ENCODE results near the gene STPG4.

The STPG4 gene

GRCh38 chr2:47070920-47071824 lies 83.9 kb downstream of the STPG4 start:
- peak; percentile 95 for DNase-seq
- H3K4me3 ChIP-seq (ENCODE audit: low read length) = no peak overlapping the region
- no peak for TF ChIP-seq CTCF (IDR thresholded peaks at IDR 0.05; ENCODE audit: low read length)
- TF ChIP-seq EZH2phosphoT487 (IDR thresholded peaks at IDR 0.05; ENCODE audit: low read length) = no peak
- peaks cover 23% of the 10 kb centered on the region; the same call in 1 of the 2 replicates for H3K79me2 ChIP-seq (ENCODE audit: low read length)
- H3K9me3 ChIP-seq (replicated peaks; ENCODE audit: insufficient read depth, low read length) = no peaks in the 10 kb centered on the region
- H3K9ac ChIP-seq (ENCODE audit: low read length) = no peak overlapping the region
- H3K36me3 ChIP-seq (replicated peaks; ENCODE audit: insufficient read depth, low read length) = peaks cover 9% of the 10 kb centered on the region; the same call in 1 of the 2 replicates
- H2AFZ ChIP-seq (ENCODE audit: low read length) = no peak overlapping the region
- H3K9me2 ChIP-seq (replicated peaks; ENCODE audit: insufficient read depth, low read length) = no peaks in the 10 kb centered on the region
- peaks cover 25% of the 10 kb centered on the region for H3F3A ChIP-seq (ENCODE audit: insufficient read depth, low read length)
- H3K4me2 ChIP-seq (ENCODE audit: low read depth, low read length) = peak overlapping the region; percentile 61; the same call in 1 of the 2 replicates
- peaks cover 33% of the 10 kb centered on the region for H4K20me1 ChIP-seq (ENCODE audit: insufficient read depth, low read length)
- peaks cover 54% of the 10 kb centered on the region for H3K4me1 ChIP-seq (ENCODE audit: low read length)
- H3K27me3 ChIP-seq (replicated peaks; ENCODE audit: insufficient read depth, low read length) = no peaks in the 10 kb centered on the region
- peak overlapping the region; percentile 56; the same call in 1 of the 2 replicates for H3K27ac ChIP-seq (ENCODE audit: low read length)

- peak overlapping the region; percentile 61; the same call in 1 of the 2 replicates for H3K4me2 ChIP-seq (ENCODE audit: low read depth, low read length)
Observed at GRCh38 chr2:47070155-47070919, 84.8 kb downstream of the STPG4 start.

GRCh38 chr2:47069628-47070154 lies 85.4 kb downstream of the STPG4 start:
- no peak overlapping the region for H3K4me3 ChIP-seq (ENCODE audit: low read length)
- no peak overlapping the region for H3K9ac ChIP-seq (ENCODE audit: low read length)
- peaks cover 33% of the 10 kb centered on the region for H4K20me1 ChIP-seq (ENCODE audit: insufficient read depth, low read length)
- no peaks in the 10 kb centered on the region for H3K9me3 ChIP-seq (replicated peaks; ENCODE audit: insufficient read depth, low read length)
- H3K9me2 ChIP-seq (replicated peaks; ENCODE audit: insufficient read depth, low read length) = no peaks in the 10 kb centered on the region
- peaks cover 25% of the 10 kb centered on the region for H3F3A ChIP-seq (ENCODE audit: insufficient read depth, low read length)
- peaks cover 9% of the 10 kb centered on the region; the same call in 1 of the 2 replicates for H3K36me3 ChIP-seq (replicated peaks; ENCODE audit: insufficient read depth, low read length)
- H3K79me2 ChIP-seq (ENCODE audit: low read length) = peaks cover 23% of the 10 kb centered on the region; the same call in 1 of the 2 replicates
- no peak overlapping the region for H2AFZ ChIP-seq (ENCODE audit: low read length)
- H3K4me2 ChIP-seq (ENCODE audit: low read depth, low read length) = peak overlapping the region; percentile 61; the same call in 1 of the 2 replicates
- no peaks in the 10 kb centered on the region for H3K27me3 ChIP-seq (replicated peaks; ENCODE audit: insufficient read depth, low read length)
- no peak for DNase-seq
- peaks cover 54% of the 10 kb centered on the region for H3K4me1 ChIP-seq (ENCODE audit: low read length)
- TF ChIP-seq CTCF (IDR thresholded peaks at IDR 0.05; ENCODE audit: low read length) (no peak), EZH2phosphoT487 (IDR thresholded peaks at IDR 0.05; ENCODE audit: low read length) (no peak), EZH2 (optimal IDR thresholded peaks at IDR 0.05; ENCODE audit: low read depth, low read length) (no peak)
- no peak overlapping the region for H3K27ac ChIP-seq (ENCODE audit: low read length)

More at GRCh38 chr2:47070155-47070919, 84.8 kb downstream of the STPG4 start:
- Histone ChIP-seq H3K27ac (ENCODE audit: low read length) (peak overlapping the region; percentile 56; the same call in 1 of the 2 replicates), H3K9me3 (replicated peaks; ENCODE audit: insufficient read depth, low read length) (no peaks in the 10 kb centered on the region), H3K27me3 (replicated peaks; ENCODE audit: insufficient read depth, low read length) (no peaks in the 10 kb centered on the region), H3K9me2 (replicated peaks; ENCODE audit: insufficient read depth, low read length) (no peaks in the 10 kb centered on the region), H3K36me3 (replicated peaks; ENCODE audit: insufficient read depth, low read length) (peaks cover 9% of the 10 kb centered on the region; the same call in 1 of the 2 replicates), H3F3A (ENCODE audit: insufficient read depth, low read length) (peaks cover 25% of the 10 kb centered on the region), H3K4me3 (ENCODE audit: low read length) (no peak overlapping the region), H3K9ac (ENCODE audit: low read length) (no peak overlapping the region), H3K79me2 (ENCODE audit: low read length) (peaks cover 23% of the 10 kb centered on the region; the same call in 1 of the 2 replicates), H2AFZ (ENCODE audit: low read length) (no peak overlapping the region), H4K20me1 (ENCODE audit: insufficient read depth, low read length) (peaks cover 33% of the 10 kb centered on the region), H3K4me1 (ENCODE audit: low read length) (peaks cover 54% of the 10 kb centered on the region)
- no peak for DNase-seq
- TF ChIP-seq EZH2 (optimal IDR thresholded peaks at IDR 0.05; ENCODE audit: low read depth, low read length) = no peak
- TF ChIP-seq EZH2phosphoT487 (IDR thresholded peaks at IDR 0.05; ENCODE audit: low read length) = no peak
- no peak for TF ChIP-seq CTCF (IDR thresholded peaks at IDR 0.05; ENCODE audit: low read length)

Data from MM.1S (cell line).